Endothelial cell of umbilical vein (primary cell): ENCODE results near the gene DIPK2B. TPM values are rescaled to one million over a fixed set of nuclear protein-coding genes. Genes with fewer than 3 reads are reported as not detected.

Experiments used
- BruUV-seq: library from RNA; stranded (reverse); fragments of 400-500 nt; replicated peaks from 2 replicates; lab custom pipeline; 2021; lab: Mats Ljungman, UMichigan
- CTCF ChIA-PET: fragments of 300-600, 350-600 bp; sonication (Branson Sonifier 250); formaldehyde crosslinking; loops from one replicate; lab custom pipeline; 2021; ENCODE audit warnings: antibody characterized with exemption, inconsistent platforms; lab: Charles Lee
- POLR2A ChIA-PET: fragments of 300-600, 350-600 bp; sonication (Branson Sonifier 250); formaldehyde crosslinking; loops from one replicate; lab custom pipeline; 2021; ENCODE audit warnings: antibody characterized with exemption, inconsistent platforms; lab: Charles Lee
- DNase-seq: peaks from one replicate; pipeline ENCODE4 v3.0.0-alpha.2; 2011; ENCODE audit warnings: low read depth, low spot score
- FAIRE-seq: peaks from 2 replicates; lab custom pipeline; 2011; peaks lifted over from hg19 to GRCh38; lab: Jason Lieb, UNC
- H2AFZ ChIP-seq: 2 replicates; pipeline ENCODE4 v1.6.0; 2012; ENCODE audit warnings: low read depth, low read length, control low read depth, inconsistent platforms
- H3K27ac ChIP-seq: 2 replicates; pipeline ENCODE4 v1.5.1; 2011; ENCODE audit warnings: low read depth, mild to moderate bottlenecking, control low read depth, low read length, moderate library complexity; ENCODE audit not compliant: insufficient read depth
- H3K27me3 ChIP-seq, 2 experiments: 2 replicates each; pipeline versions ENCODE4 v1.6.0 to v1.6.1; 2011; ENCODE audit warnings: low read length in 2 of 2, mixed read lengths in 1 of 2; ENCODE audit not compliant: control insufficient read depth in 2 of 2, insufficient read depth in 2 of 2
- H3K36me3 ChIP-seq, 2 experiments: 2 replicates in 1 of 2; 3 replicates in 1 of 2; pipeline ENCODE4 v1.5.1; 2011; ENCODE audit warnings: low read length in 2 of 2, mild to moderate bottlenecking in 1 of 2, moderate library complexity in 1 of 2; ENCODE audit not compliant: control insufficient read depth in 2 of 2, insufficient read depth in 2 of 2; ENCODE audit errors: extremely low read depth in 1 of 2
- H3K4me1 ChIP-seq: 3 replicates; pipeline ENCODE4 v1.5.1; 2011; ENCODE audit warnings: mild to moderate bottlenecking, low read length; ENCODE audit not compliant: control insufficient read depth, insufficient read depth; ENCODE audit errors: extremely low read depth
- H3K4me2 ChIP-seq: 2 replicates; pipeline ENCODE4 v1.6.1; 2011; ENCODE audit warnings: low read length, control low read depth, mixed read lengths; ENCODE audit not compliant: insufficient read depth
- H3K4me3 ChIP-seq, 3 experiments: fragments of 200-600 bp in 1 of 3; sonication (generic), shearing (Covaris generic) in 1 of 3; replicated peaks in 1 of 3; 2 replicates each; pipeline ENCODE4 v1.5.1; 2011 to 2016; ENCODE audit warnings: control low read depth in 3 of 3, low read length in 3 of 3, mild to moderate bottlenecking in 2 of 3, inconsistent platforms in 1 of 3, low read depth in 1 of 3, moderate library complexity in 1 of 3; ENCODE audit not compliant: insufficient read depth in 1 of 3
- H3K79me2 ChIP-seq: 2 replicates; pipeline ENCODE4 v1.6.0; 2012; ENCODE audit warnings: low read length, inconsistent platforms; ENCODE audit not compliant: control insufficient read depth, insufficient read depth
- H3K9ac ChIP-seq: replicated peaks from 2 replicates; pipeline ENCODE3; 2011; ENCODE audit warnings: low read length, control low read depth; ENCODE audit not compliant: insufficient read depth; ENCODE audit errors: extremely low read depth
- H3K9me1 ChIP-seq: replicated peaks from 3 replicates; pipeline ENCODE4 v1.6.0; 2011; ENCODE audit warnings: mild to moderate bottlenecking, low read length; ENCODE audit not compliant: control insufficient read depth, insufficient read depth; ENCODE audit errors: extremely low read depth
- H3K9me3 ChIP-seq: replicated peaks from 2 replicates; pipeline ENCODE4 v1.5.1; 2012; ENCODE audit warnings: low read length, inconsistent platforms; ENCODE audit not compliant: control insufficient read depth, insufficient read depth
- H4K20me1 ChIP-seq: replicated peaks from 2 replicates; pipeline ENCODE3; 2011; ENCODE audit warnings: mild to moderate bottlenecking, low read length; ENCODE audit not compliant: control insufficient read depth, insufficient read depth; ENCODE audit errors: extremely low read depth
- EZH2 ChIP-seq: IDR thresholded peaks from 2 replicates; pipeline ENCODE4 v1.6.1; 2012; ENCODE audit warnings: borderline replicate concordance, low read depth, mild to moderate bottlenecking, moderate library complexity, low read length, inconsistent platforms; ENCODE audit not compliant: severe bottlenecking
- FOS ChIP-seq: IDR thresholded peaks from 2 replicates; pipeline ENCODE4 v1.6.1; 2011; ENCODE audit warnings: mild to moderate bottlenecking, low read length, moderate library complexity, borderline replicate concordance; ENCODE audit not compliant: insufficient read depth
- GATA2 ChIP-seq: IDR thresholded peaks from 2 replicates; pipeline ENCODE4 v1.7.0; 2011; ENCODE audit warnings: low read depth, mild to moderate bottlenecking, moderate library complexity, mixed read lengths, low read length; ENCODE audit not compliant: insufficient read length, insufficient read depth
- JUN ChIP-seq: IDR thresholded peaks from 2 replicates; pipeline ENCODE4 v1.6.1; 2011; ENCODE audit warnings: borderline replicate concordance, low read depth; ENCODE audit not compliant: insufficient read length, insufficient read depth
- MYC ChIP-seq: IDR thresholded peaks from one replicate; pipeline ENCODE4 v1.6.1; 2011; ENCODE audit warnings: mild to moderate bottlenecking, low read depth, low read length
- POLR2A ChIP-seq: IDR thresholded peaks from 2 replicates; pipeline ENCODE4 v1.6.1; 2012; ENCODE audit warnings: low read depth, mild to moderate bottlenecking, control low read depth, low read length
- POLR2AphosphoS5 ChIP-seq: IDR thresholded peaks from 2 replicates; pipeline ENCODE4 v1.6.1; 2012; ENCODE audit warnings: low read depth, mild to moderate bottlenecking, control low read depth, low read length, moderate library complexity; ENCODE audit not compliant: insufficient read depth
- dilution Hi-C: fragments of 300-500 bp; cut with MboI; formaldehyde crosslinking; loops from one replicate; pipeline ENCODE4 v1.15.0; 2019; ENCODE audit warnings: low sequenced_read_pairs; ENCODE audit not compliant: extremely low pct_ligation_motif_present
- intact Hi-C: fragments of 100-400 bp; cut with micrococcal nuclease; formaldehyde crosslinking; loops from one replicate; pipeline ENCODE4 v1.10.0; 2022
- polyA plus RNA-seq, 4 experiments: library from polyadenylated mRNA; depleted of rRNA in 3 of 4; stranded (reverse) in 3 of 4; unstranded in 1 of 4; fragments of >200 nt; gene quantifications; 2 replicates each; pipeline versions ENCODE4 v1.2.1 to v1.2.3, GENCODE V29; 2011 to 2012; ENCODE audit warnings: missing spikeins in 1 of 4
- total RNA-seq: library from RNA; stranded (reverse); gene quantifications from 2 replicates; pipeline ENCODE4 v1.2.3, GENCODE V29; 2021
- TF ChIP-seq, protein P1 (sequence below): IDR thresholded peaks from 2 replicates; pipeline ENCODE4 v1.6.1; 2011; ENCODE audit not compliant: insufficient read depth, insufficient read length
- TF ChIP-seq, protein P2 (sequence below), 2 donors: IDR thresholded peaks; 1 replicate in 1 of 2; 2 replicates in 1 of 2; pipeline ENCODE4 v1.5.1; 2011; ENCODE audit warnings: low read length in 2 of 2, mild to moderate bottlenecking in 2 of 2, moderate library complexity in 2 of 2, control low read depth in 1 of 2, inconsistent platforms in 1 of 2, low read depth in 1 of 2; ENCODE audit not compliant: insufficient read depth in 1 of 2; ENCODE audit errors: extremely low read depth in 1 of 2

The DIPK2B gene
- total and polyA plus RNA-seq, 2 donors (not counting 3 experiments of a cell fraction or from before 2014, with no cell fraction given) = 46.0 to 106 TPM

DNA sequence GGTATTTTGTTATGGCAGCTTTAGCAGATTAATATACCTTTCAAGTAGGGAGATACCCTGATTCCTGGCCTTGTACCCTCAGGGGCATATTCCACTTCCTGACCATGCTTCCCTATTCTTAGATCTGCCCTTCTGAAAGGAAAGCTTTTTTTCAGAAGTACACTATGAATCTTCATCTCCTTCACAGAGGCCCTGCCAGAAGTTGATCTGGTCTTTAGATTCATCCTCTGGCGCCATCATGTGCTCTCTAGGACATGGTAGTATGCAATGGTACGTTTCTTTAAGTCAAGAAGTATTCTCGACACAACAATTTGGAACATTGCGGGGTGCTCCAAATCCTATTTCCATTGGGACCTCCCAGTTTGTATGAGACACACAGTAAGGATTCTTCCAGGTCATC is 39.6 kb upstream of the DIPK2B start:
- Histone ChIP-seq H3K9me1 (no peaks in the 10 kb centered on the region), H3K9ac (no peak overlapping the region), H2AFZ (no peak overlapping the region), H3K4me1 (no peaks in the 10 kb centered on the region), H3K79me2 (no peaks in the 10 kb centered on the region), H3K27me3 (no peaks in the 10 kb centered on the region), H3K36me3 (no peaks in the 10 kb centered on the region), H3K9me3 (no peaks in the 10 kb centered on the region), H3K4me3 (no peak overlapping the region), H3K27ac (no peak overlapping the region), H4K20me1 (no peaks in the 10 kb centered on the region), H3K4me2 (no peak overlapping the region)
- FAIRE-seq (no peak), DNase-seq (peak; percentile 1)
- intact Hi-C loops = no loop called here
- dilution Hi-C loops = no loop called here
- no TSS peak for BruUV-seq
- TF ChIP-seq POLR2AphosphoS5 = no peak
- TF ChIP-seq POLR2A = no peak
- TF ChIP-seq, protein P1, sequence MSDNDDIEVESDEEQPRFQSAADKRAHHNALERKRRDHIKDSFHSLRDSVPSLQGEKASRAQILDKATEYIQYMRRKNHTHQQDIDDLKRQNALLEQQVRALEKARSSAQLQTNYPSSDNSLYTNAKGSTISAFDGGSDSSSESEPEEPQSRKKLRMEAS = no peak
- no peak for TF ChIP-seq JUN
- no peak for TF ChIP-seq FOS
- no peak for TF ChIP-seq GATA2
- TF ChIP-seq EZH2 = no peak
- TF ChIP-seq MYC = no peak
- ChIA-PET CTCF (no interaction called here), POLR2A (no interaction called here)

DNA sequence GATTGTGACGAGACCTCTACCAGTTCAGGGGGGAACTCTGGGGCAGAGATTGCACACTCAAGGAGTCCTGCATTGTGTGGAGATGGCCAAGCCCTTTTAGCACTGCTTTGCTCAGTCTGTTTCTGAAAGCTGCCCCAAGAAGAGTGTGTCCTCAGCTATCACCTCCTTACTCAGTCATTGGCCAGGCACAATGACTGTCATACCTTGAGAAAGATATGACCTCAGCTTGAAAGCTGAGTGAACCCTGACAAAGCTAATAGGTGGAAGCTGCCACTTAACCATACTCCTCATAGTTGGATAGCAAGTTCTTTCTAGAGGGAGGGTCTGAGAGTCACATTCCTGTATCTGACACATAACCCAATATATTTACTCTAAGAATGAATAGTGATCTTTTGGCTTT is 37.8 kb upstream of the DIPK2B start:
- Histone ChIP-seq H2AFZ (no peak overlapping the region), H3K9me1 (no peaks in the 10 kb centered on the region), H3K27me3 (no peaks in the 10 kb centered on the region), H3K27ac (no peak overlapping the region), H3K4me2 (no peak overlapping the region), H3K9ac (no peak overlapping the region), H3K4me1 (no peaks in the 10 kb centered on the region), H4K20me1 (no peaks in the 10 kb centered on the region), H3K79me2 (no peaks in the 10 kb centered on the region), H3K4me3 (no peak overlapping the region), H3K36me3 (no peaks in the 10 kb centered on the region), H3K9me3 (no peaks in the 10 kb centered on the region)
- dilution Hi-C loops = no loop called here
- ChIA-PET CTCF (interaction anchor here (0.7 kb wide), 1 partner anchor 818 kb away, joined by 3 read pairs; no protein-coding TSS in a partner anchor), POLR2A (no interaction called here)
- intact Hi-C loops = no loop called here
- no TSS peak for BruUV-seq
- DNase-seq = no peak
- TF ChIP-seq, protein P1 = no peak
- TF ChIP-seq, protein P2, sequence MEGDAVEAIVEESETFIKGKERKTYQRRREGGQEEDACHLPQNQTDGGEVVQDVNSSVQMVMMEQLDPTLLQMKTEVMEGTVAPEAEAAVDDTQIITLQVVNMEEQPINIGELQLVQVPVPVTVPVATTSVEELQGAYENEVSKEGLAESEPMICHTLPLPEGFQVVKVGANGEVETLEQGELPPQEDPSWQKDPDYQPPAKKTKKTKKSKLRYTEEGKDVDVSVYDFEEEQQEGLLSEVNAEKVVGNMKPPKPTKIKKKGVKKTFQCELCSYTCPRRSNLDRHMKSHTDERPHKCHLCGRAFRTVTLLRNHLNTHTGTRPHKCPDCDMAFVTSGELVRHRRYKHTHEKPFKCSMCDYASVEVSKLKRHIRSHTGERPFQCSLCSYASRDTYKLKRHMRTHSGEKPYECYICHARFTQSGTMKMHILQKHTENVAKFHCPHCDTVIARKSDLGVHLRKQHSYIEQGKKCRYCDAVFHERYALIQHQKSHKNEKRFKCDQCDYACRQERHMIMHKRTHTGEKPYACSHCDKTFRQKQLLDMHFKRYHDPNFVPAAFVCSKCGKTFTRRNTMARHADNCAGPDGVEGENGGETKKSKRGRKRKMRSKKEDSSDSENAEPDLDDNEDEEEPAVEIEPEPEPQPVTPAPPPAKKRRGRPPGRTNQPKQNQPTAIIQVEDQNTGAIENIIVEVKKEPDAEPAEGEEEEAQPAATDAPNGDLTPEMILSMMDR (IDR thresholded peaks at IDR 0.05; ENCODE audit: extremely low read depth in 1 of 2, insufficient read depth in 1 of 2, low read depth in 1 of 2, low read length in 2 of 2) = no peak
- TF ChIP-seq EZH2 (no peak), GATA2 (no peak), FOS (no peak), POLR2AphosphoS5 (no peak), POLR2A (no peak), MYC (no peak), JUN (no peak)
- no peak for FAIRE-seq
